B cell (primary cell): ENCODE measurements around the gene LRRC8D. TPM values are rescaled to one million over a fixed set of nuclear protein-coding genes. Genes with fewer than 3 reads are reported as not detected.

Source experiments
- ATAC-seq: fragments of 200-7000 bp; cut with Tn5 transposase; one replicate; pipeline ENCODE4 v1.10.0; 2021; ENCODE audit warnings: low read depth, mild to moderate bottlenecking, moderate number of reproducible peaks, moderate library complexity
- CTCF ChIA-PET: fragments of 350-600 bp; sonication (Branson Sonifier 250); formaldehyde crosslinking; loops from one replicate; lab custom pipeline; 2021; ENCODE audit warnings: antibody characterized with exemption, inconsistent platforms; lab: Charles Lee
- POLR2A ChIA-PET: fragments of 350-600 bp; sonication (Branson Sonifier 250); formaldehyde crosslinking; loops from one replicate; lab custom pipeline; 2021; ENCODE audit warnings: antibody characterized with exemption; lab: Charles Lee
- DNase-seq: peaks from one replicate; pipeline ENCODE4 v3.0.0; 2013
- H2AFZ ChIP-seq: 2 replicates; pipeline ENCODE4 v1.6.1; 2012; ENCODE audit warnings: mild to moderate bottlenecking, low read depth, low read length; ENCODE audit not compliant: insufficient read depth, poor library complexity, severe bottlenecking
- H3K27ac ChIP-seq, 2 donors: 1 replicate in 1 of 2; 2 replicates in 1 of 2; pipeline ENCODE4 v1.5.1; 2012 to 2013; ENCODE audit warnings: low read length in 2 of 2, mild to moderate bottlenecking in 2 of 2, moderate library complexity in 1 of 2
- H3K27me3 ChIP-seq, 4 experiments: fragments of 200-600 bp in 1 of 4; sonication (generic) in 1 of 4; replicated peaks in 1 of 4; 1 replicate in 2 of 4; 2 replicates in 2 of 4; pipeline versions ENCODE4 v1.6.1 to v1.7.0; 2013 to 2016; ENCODE audit warnings: low read length in 3 of 4, mild to moderate bottlenecking in 2 of 4, mixed read lengths in 1 of 4, moderate library complexity in 1 of 4; ENCODE audit not compliant: insufficient read depth in 4 of 4, control insufficient read depth in 3 of 4; ENCODE audit errors: control extremely low read depth in 1 of 4
- H3K36me3 ChIP-seq, 2 experiments: replicated peaks in 1 of 2; 1 replicate in 1 of 2; 2 replicates in 1 of 2; pipeline versions ENCODE4 v1.6.1 to v1.7.1; 2013; ENCODE audit warnings: low read length in 1 of 2; ENCODE audit not compliant: insufficient read depth in 2 of 2, control insufficient read depth in 1 of 2; ENCODE audit errors: control extremely low read depth in 1 of 2, extremely low read depth in 1 of 2
- H3K4me1 ChIP-seq, 2 donors: fragments of 200-600 bp in 1 of 2; sonication (generic) in 1 of 2; 1 replicate in 1 of 2; 2 replicates in 1 of 2; pipeline versions ENCODE4 v1.5.1 to v1.6.1; 2013 to 2017; ENCODE audit warnings: low read length in 2 of 2; ENCODE audit not compliant: control insufficient read depth in 2 of 2, insufficient read depth in 2 of 2
- H3K4me2 ChIP-seq: replicated peaks from 2 replicates; pipeline ENCODE3; 2012; ENCODE audit warnings: mild to moderate bottlenecking, low read depth, low read length; ENCODE audit not compliant: poor library complexity, severe bottlenecking
- H3K4me3 ChIP-seq, 5 experiments: fragments of 200-600 bp in 1 of 5; sonication (generic) in 1 of 5; 1 replicate in 3 of 5; 2 replicates in 2 of 5; pipeline versions ENCODE4 v1.5.1 to v1.7.0; 2011 to 2016; ENCODE audit warnings: low read length in 4 of 5, mild to moderate bottlenecking in 4 of 5, low read depth in 2 of 5, control low read depth in 1 of 5, moderate library complexity in 1 of 5; ENCODE audit not compliant: insufficient read depth in 1 of 5; ENCODE audit errors: control extremely low read depth in 1 of 5, extremely low read depth in 1 of 5
- H3K79me2 ChIP-seq: fragments of 200-600 bp; sonication (generic); one replicate; pipeline ENCODE4 v1.6.0; 2016; ENCODE audit warnings: low read length; ENCODE audit not compliant: control insufficient read depth, insufficient read depth
- H3K9ac ChIP-seq: fragments of 200-600 bp; sonication (generic); 2 replicates; pipeline ENCODE4 v1.6.1; 2017; ENCODE audit warnings: mild to moderate bottlenecking, low read length, moderate library complexity
- H3K9me3 ChIP-seq, 3 donors: one replicate each; pipeline versions ENCODE4 v1.6.1 to v1.7.1; 2013; ENCODE audit warnings: low read length in 2 of 3; ENCODE audit not compliant: control insufficient read depth in 2 of 3, insufficient read depth in 1 of 3; ENCODE audit errors: control extremely low read depth in 1 of 3
- H4K20me1 ChIP-seq: 2 replicates; pipeline ENCODE4 v1.6.0; 2012; ENCODE audit warnings: mild to moderate bottlenecking, low read length; ENCODE audit not compliant: insufficient read depth, control insufficient read depth, poor library complexity, severe bottlenecking
- H3K27ac Mint-ChIP-seq: one replicate; pipeline ENCODE4 v1.8.0; 2021; ENCODE audit warnings: mixed read lengths
- H3K27me3 Mint-ChIP-seq: one replicate; pipeline ENCODE4 v1.8.0; 2021; ENCODE audit warnings: mixed read lengths
- H3K4me1 Mint-ChIP-seq: one replicate; pipeline ENCODE4 v1.8.0; 2021; ENCODE audit warnings: mixed read lengths
- H3K4me3 Mint-ChIP-seq: one replicate; pipeline ENCODE4 v1.8.0; 2021; ENCODE audit warnings: mixed read lengths
- H3K9me3 Mint-ChIP-seq: one replicate; pipeline ENCODE4 v1.8.0; 2022; ENCODE audit warnings: mixed read lengths; ENCODE audit not compliant: insufficient read depth
- EZH2 ChIP-seq: IDR thresholded peaks from 2 replicates; pipeline ENCODE4 v1.6.1; 2012; ENCODE audit warnings: borderline replicate concordance, low read depth, mild to moderate bottlenecking, moderate library complexity, low read length; ENCODE audit not compliant: insufficient read depth, poor library complexity, severe bottlenecking
- WGBS: methylation state at CpG from one replicate; pipeline ENCODE4 v1.1.5; 2013; ENCODE audit warnings: missing lambda C conversion rate; ENCODE audit not compliant: insufficient coverage; 5-methylcytosine and 5-hydroxymethylcytosine counted together
- intact Hi-C: fragments of 100-400 bp; cut with micrococcal nuclease; formaldehyde crosslinking; loops from one replicate; pipeline ENCODE4 v1.10.0; 2022
- polyA plus RNA-seq: library from polyadenylated mRNA; depleted of rRNA; stranded (reverse); fragments of >200 nt; gene quantifications from 2 replicates; pipeline ENCODE4 v1.2.3, GENCODE V29; 2012
- total RNA-seq, 2 donors: library from RNA; stranded (reverse); fragments of 120-200 nt in 1 of 2; gene quantifications; 1 replicate in 1 of 2; 2 replicates in 1 of 2; pipeline versions ENCODE4 v1.2.3 to v1.2.4, GENCODE V29; 2013 to 2022
- TF ChIP-seq, protein P1 (sequence below): fragments of 200-600 bp; IDR thresholded peaks from one replicate; pipeline ENCODE4 v1.8.0; 2022; ENCODE audit warnings: antibody characterized with exemption, mild to moderate bottlenecking

Gene LRRC8D
- total and polyA plus RNA-seq, 2 donors (not counting 1 experiment from before 2014, with no cell fraction given), result 23.7 to 47.0 TPM

DNA sequence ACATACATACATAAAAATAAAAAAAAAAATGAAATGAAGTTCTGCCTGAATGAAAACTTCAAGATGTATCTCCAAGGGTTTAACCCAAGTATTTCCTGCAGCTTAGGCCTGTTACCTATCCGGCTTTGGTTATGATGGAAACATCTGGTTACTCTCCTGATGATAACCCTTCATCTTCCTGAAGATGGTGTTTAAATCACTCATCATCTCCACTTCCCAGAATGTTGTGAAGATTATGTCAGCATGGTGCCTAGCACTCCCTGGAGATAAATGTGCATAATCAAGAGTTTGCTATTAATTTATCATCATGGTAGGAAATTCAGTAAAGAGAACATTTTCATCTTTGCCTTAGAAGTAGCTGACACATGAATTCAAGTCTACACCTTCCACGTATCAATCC lies 121.2 kb downstream of the LRRC8D start:
- no peak overlapping the region for H3K27ac Mint-ChIP-seq
- Histone ChIP-seq H2AFZ (no peak overlapping the region), H3K9ac (no peak overlapping the region), H3K9me3 (no peaks in the 10 kb centered on the region), H3K27me3 (no peaks in the 10 kb centered on the region), H4K20me1 (no peaks in the 10 kb centered on the region), H3K27ac (no peak overlapping the region), H3K4me1 (no peaks in the 10 kb centered on the region), H3K79me2 (no peaks in the 10 kb centered on the region), H3K36me3 (no peaks in the 10 kb centered on the region), H3K4me2 (no peak overlapping the region), H3K4me3 (no peak overlapping the region)
- CTCF ChIA-PET, result no interaction called here
- no peaks in the 10 kb centered on the region for H3K27me3 Mint-ChIP-seq
- no peak overlapping the region for H3K4me3 Mint-ChIP-seq
- ATAC-seq (no peak), DNase-seq (no peak)
- POLR2A ChIA-PET, result no interaction called here
- TF ChIP-seq, protein P1, sequence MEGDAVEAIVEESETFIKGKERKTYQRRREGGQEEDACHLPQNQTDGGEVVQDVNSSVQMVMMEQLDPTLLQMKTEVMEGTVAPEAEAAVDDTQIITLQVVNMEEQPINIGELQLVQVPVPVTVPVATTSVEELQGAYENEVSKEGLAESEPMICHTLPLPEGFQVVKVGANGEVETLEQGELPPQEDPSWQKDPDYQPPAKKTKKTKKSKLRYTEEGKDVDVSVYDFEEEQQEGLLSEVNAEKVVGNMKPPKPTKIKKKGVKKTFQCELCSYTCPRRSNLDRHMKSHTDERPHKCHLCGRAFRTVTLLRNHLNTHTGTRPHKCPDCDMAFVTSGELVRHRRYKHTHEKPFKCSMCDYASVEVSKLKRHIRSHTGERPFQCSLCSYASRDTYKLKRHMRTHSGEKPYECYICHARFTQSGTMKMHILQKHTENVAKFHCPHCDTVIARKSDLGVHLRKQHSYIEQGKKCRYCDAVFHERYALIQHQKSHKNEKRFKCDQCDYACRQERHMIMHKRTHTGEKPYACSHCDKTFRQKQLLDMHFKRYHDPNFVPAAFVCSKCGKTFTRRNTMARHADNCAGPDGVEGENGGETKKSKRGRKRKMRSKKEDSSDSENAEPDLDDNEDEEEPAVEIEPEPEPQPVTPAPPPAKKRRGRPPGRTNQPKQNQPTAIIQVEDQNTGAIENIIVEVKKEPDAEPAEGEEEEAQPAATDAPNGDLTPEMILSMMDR, result no peak
- TF ChIP-seq EZH2, result no peak
- H3K4me1 Mint-ChIP-seq, result no peaks in the 10 kb centered on the region
- no CpG with 5 or more reads among the region's 2 CpGs for WGBS
- intact Hi-C loops, result no loop called here
- H3K9me3 Mint-ChIP-seq, result no peaks in the 10 kb centered on the region

DNA sequence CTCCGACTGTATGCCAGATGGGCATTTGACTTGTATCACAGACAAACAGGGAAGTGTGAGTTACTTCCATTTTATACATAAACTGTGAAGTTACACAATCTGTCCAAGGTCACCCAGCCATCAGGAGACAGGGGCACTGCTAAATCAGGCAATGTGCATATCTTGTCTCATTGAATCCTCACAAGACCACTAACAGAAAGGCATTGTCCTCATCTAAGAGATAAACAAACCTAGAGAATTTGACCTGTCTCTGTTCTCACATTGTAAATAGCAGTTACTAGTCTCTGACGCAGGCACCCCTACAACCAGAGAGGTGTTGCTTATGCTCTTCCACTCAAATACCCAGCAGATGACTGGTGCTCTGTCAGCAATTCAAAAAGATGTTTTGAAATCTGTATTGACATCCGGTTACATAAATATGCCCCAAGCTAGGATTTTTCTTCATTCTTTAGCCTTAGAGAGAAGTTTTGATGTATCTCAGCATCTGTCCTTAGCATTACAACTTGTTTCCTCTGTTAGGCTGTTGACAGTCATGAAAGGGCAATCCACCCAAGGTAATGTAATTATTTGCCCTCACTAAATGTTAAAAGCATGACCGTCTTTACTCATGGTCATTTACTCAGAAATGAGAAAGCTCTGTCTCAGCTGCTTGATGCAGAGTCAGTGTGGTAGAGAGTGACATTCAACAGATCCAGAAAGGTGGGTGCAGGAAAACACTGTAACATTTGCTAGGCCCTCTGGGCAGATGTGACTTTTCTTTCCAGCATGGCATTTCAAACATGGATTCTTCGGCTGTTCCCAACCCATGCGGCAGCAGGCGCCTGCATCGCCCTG lies 122.2 kb downstream of the LRRC8D start:
- intact Hi-C loops, result no loop called here
- Mint-ChIP-seq H3K27me3 (no peaks in the 10 kb centered on the region), H3K9me3 (no peaks in the 10 kb centered on the region), H3K4me3 (no peak overlapping the region), H3K27ac (no peak overlapping the region), H3K4me1 (no peaks in the 10 kb centered on the region)
- no peaks in the 10 kb centered on the region for H3K27me3 ChIP-seq
- H3K36me3 ChIP-seq, result no peaks in the 10 kb centered on the region
- H2AFZ ChIP-seq, result no peak overlapping the region
- 100% methylated on average over 5 of the region's 8 CpGs for WGBS
- H3K4me3 ChIP-seq, result no peak overlapping the region
- DNase-seq (no peak), ATAC-seq (no peak)
- ChIA-PET POLR2A (no interaction called here), CTCF (no interaction called here)
- no peaks in the 10 kb centered on the region for H3K79me2 ChIP-seq
- no peak overlapping the region for H3K27ac ChIP-seq
- H3K9me3 ChIP-seq, result no peaks in the 10 kb centered on the region
- TF ChIP-seq, protein P1, result no peak
- TF ChIP-seq EZH2, result no peak
- H3K4me1 ChIP-seq, result no peaks in the 10 kb centered on the region
- H3K9ac ChIP-seq, result no peak overlapping the region
- no peak overlapping the region for H3K4me2 ChIP-seq
- H4K20me1 ChIP-seq, result no peaks in the 10 kb centered on the region
